NCI-H2081 treated with DMSO at 0.1 percent for 48 hours (cell line): ENCODE data around the gene FIGNL2.

Source experiments
- DNase-seq: peaks from one replicate; lab custom pipeline; 2025; lab: John Stamatoyannopoulos, UW

Gene FIGNL2

GRCh38 chr12:51855586-51856428 lies 7.3 kb upstream of the FIGNL2 start:
- no peak for DNase-seq

DNA sequence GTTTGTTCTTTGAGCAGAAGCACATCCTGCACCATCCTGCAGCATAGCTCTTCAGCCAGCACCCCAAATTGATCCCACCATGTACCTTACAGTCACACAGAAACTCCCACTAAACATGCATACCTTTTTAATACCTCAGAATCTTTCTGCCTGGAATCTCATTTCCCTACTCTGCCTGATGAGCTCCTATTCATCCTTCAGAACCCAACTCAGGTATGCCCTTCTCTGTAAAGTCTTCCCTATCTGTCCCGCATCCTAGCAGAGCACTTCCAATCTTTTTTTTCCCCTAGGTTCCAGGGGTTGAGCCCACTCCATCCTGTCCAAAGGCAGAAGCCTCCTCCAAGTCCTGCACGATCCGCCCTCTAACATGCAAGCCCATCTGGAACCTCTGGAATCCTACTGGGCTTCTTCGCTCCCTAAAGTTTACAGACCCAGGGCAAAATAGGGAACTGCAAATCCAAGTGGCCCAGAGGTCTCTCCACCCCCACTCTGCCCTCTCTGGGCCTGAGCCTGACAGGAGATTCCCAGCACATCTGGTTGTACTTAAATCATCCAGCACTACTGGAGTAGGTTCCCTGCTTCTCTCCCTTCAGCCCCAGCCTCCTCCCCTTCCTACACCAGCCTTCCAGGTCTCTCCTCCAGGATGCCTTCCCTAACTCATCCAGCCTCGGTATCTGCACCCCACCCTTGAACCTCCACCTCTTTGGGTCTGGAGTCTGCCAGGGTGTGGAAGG lies 4.1 kb upstream of the FIGNL2 start:
- no peak for DNase-seq

DNA sequence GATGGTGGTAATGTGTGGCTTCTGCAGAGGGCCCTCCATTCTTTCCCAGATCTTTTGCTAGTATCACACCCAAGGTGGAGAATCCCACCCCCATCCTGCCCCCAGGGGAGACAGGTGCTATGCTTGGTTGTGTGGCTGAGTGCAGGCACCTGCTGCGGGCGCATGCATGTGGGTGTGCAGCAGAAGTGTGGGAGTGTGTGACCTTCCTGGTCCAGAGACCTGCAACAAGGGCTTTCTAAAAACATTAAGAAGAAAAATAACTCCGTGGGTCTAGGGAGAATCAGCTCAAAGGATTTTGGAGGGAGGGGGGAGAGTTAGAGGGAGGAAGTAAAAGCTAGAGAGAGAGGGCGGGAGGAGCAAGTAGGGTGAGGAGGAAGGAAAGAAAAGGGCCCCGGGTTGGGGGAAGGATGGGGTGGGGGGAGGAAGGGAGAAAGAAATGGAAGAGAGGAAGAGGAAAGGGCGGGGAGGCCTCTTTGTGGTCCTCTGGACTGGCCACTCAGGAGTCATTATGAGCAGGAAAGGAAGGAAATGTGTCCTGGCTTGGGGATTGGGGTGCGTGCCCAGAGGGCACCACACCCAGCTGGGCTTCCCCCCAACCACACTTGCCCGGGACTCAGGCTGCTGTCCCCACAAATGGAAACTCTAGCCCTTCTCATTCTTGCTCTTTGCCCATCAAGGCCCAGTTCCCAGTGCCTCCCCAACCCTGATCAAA lies 3.1 kb upstream of the FIGNL2 start:
- no peak for DNase-seq

- no peak for DNase-seq
These were observed 2.4 kb upstream of the FIGNL2 start for GRCh38 chr12:51850965-51851299.

- DNase-seq, result no peak
These were observed 1.8 kb upstream of the FIGNL2 start for GRCh38 chr12:51850081-51850964.

- no peak for DNase-seq
These were observed 570 bp upstream of the FIGNL2 start for GRCh38 chr12:51848841-51849735.

DNA sequence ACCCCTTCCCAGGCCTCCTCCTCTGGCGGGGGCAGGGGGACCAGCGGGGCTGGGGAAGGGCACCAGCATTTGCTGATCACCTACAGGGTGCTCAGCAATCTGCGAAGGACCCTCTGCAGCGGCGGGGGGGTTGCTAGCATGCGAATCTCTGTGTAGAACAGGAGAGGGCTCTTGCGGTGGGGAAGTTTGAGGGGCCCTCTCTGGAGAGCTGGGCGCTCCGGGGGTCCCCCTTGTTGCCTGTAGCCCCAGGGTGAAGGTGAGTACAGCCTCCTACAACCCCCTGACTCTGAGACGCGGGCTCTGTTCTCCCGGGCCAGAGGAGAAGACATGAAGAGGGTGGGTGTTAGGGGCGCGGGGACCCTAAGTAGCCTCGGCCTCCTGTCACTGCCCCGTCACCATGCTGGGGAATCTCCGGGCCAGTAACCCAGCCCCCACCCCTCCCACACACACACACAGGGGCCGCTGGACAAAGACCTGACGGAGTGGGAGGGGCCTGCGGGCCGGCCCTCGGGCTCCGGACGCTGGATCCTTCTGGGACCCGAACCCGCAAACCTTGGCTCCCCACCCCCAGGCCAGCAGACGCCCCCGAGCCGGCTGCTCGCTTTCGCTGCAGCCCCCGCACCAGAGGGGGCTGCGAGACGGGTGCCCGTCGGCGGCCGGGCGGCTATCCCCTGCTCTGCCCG lies 734 bp downstream of the FIGNL2 start:
- DNase-seq, result no peak

- no peak for DNase-seq
These were observed 1.4 kb downstream of the FIGNL2 start for GRCh38 chr12:51846911-51847642.

DNA sequence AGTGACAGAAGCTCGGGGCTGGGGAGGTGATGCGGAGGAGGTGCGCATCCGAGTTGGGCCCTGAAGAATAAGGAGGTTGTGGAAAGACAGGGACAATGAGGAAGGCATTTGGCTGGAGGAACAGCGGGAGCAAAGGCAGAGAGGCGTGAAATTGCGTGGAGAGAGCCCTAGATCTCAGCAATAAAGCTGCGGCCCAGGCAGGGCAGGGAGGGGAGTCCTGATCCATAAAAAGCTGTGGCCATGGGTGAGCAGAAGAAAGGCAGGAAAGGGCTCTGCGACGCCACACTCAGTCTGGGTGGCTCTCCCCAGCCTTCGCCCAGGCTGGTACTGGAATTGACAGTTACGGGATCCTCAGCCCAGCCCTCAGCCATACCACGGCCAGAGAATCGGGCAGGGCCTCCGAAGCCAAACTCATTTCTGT lies 2.2 kb downstream of the FIGNL2 start:
- no peak for DNase-seq

GRCh38 chr12:51845482-51845881 lies 3.0 kb downstream of the FIGNL2 start:
- no peak for DNase-seq

DNA sequence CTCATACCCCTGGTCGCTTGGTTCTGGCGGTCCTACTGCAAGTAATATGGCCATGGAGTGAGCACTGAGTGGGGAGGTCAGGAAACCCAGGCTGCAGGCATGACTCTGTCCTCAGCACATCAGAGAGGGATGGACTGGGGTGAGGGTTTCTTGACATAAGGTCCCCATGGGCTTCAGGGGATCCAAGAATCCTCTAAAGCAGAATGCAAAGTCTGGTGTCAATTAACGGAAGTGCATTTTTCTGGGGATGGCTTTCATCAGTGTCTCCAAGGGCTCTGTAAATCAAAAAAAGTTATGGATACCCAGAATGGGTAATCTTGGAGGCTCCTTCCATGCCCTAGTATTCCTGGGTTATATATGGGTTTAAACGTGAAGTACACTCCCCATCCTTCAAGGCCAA lies 3.7 kb downstream of the FIGNL2 start:
- no peak for DNase-seq

DNA sequence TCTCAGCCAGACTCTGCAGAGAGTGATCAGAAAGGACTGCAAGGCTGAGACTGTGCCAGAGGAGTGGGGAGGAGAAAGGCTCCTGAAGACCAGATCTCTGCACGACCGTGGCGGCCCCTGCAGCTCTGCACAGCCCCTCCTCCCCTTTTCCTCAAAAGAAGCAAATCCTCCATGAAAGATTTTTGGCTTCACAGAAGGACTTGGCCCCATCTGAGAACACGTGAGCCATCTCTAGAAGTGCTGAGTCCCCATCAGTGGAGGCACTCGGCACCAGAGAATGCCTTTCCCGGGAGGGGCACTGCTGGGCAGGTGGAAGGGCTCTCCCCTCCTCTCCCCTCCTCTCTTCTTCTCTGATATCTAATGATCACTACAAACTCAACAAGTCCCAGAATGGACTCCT lies 6.8 kb downstream of the FIGNL2 start:
- no peak for DNase-seq

DNA sequence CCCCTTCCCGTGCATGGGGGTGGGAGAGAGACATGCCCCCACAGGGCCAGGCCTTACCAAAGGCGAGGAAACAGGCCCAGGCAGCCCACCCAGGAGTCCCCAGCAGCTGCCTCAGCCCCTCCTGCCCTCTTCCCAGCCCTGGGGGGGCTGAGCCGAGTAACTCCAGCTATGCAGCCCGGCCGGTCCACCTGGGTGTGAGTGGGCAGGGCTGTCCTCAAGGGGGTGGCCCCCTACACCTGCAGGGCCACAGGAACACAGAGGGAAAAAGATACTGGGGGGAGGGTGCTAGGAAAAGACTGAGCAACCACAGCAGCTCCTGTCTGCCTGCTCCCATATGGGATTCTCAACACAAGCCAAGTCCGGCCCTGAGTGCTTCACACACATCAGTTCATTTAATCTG lies 7.6 kb downstream of the FIGNL2 start:
- DNase-seq, result no peak

GRCh38 chr12:51839310-51839947 lies 9.1 kb downstream of the FIGNL2 start:
- no peak for DNase-seq

DNA sequence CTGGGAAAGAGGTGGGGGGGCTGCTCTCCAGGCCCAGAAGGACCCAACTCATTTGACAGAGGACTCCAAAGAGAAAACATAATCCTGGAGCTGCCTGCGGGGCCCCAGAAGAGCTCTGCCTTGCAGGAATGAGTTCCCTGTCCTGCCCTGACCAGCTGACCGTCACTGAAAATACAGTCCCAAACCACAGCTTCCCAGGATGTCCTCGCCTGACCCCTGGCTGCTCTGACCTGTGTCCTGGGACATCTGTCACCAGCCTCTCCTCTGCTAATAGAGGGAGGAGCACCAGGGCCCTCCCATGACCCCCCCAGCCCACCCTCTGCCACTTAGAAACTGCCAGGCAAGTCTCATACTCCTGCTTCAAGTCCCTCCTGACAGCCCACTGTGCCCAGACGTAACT lies 9.8 kb downstream of the FIGNL2 start:
- no peak for DNase-seq

- no peak for DNase-seq
These were observed 10.5 kb downstream of the FIGNL2 start for GRCh38 chr12:51838036-51838435.

GRCh38 chr12:51837286-51837685 lies 11.2 kb downstream of the FIGNL2 start:
- DNase-seq, result no peak

GRCh38 chr12:51836827-51837173 lies 11.7 kb downstream of the FIGNL2 start:
- DNase-seq, result no peak
